Measurements from ENCODE around the gene CCR9.

The CCR9 gene

DNA sequence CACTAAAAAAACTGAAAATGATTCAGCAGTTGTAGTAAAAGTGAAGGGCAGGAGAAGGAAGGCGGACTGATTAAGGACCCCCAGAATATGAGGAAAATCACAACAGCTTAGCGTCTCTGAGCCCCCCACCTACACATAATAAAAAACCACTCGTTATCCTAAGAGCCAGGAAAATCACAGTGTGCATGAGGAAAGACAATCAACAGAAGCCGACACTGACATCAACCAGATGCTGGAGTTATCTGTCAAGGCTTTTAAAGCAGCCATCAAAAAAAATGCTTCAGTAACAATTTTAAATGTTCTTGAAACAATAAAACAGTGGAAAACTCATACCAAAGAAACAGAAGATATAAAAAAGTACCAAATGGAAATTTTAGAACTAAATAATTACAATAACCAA lies 47.2 kb downstream of the CCR9 start:
- Histone ChIP-seq H3K27me3 (replicated peaks in 2 of 5; ENCODE audit: control insufficient read depth in 4 of 5, insufficient read depth in 5 of 5, low read length in 4 of 5) (no peaks in the 10 kb centered on the region), H3K9me3 (ENCODE audit: control extremely low read depth in 1 of 5, control insufficient read depth in 4 of 5, insufficient read depth in 2 of 5, low read depth in 1 of 5, low read length in 4 of 5) (no peaks in the 10 kb centered on the region), H3K27ac (ENCODE audit: insufficient read depth in 1 of 2, low read depth in 1 of 2, low read length in 2 of 2, poor library complexity in 1 of 2, severe bottlenecking in 2 of 2) (no peak overlapping the region), H3K36me3 (ENCODE audit: control insufficient read depth in 4 of 4, insufficient read depth in 4 of 4, low read length in 3 of 4) (peaks cover 19 to 89% (median 80%) of the 10 kb centered on the region in 4 experiments), H3K4me3 (ENCODE audit: control insufficient read depth in 1 of 7, extremely low read depth in 1 of 7, insufficient read depth in 4 of 7, low read depth in 2 of 7, low read length in 6 of 7) (no peak overlapping the region), H3K4me1 (ENCODE audit: control extremely low read depth in 1 of 4, control insufficient read depth in 4 of 4, insufficient read depth in 4 of 4, low read length in 3 of 4) (no peaks in the 10 kb centered on the region)
- WGBS (ENCODE audit: insufficient coverage), result 100% methylated on average over 1 of the region's 4 CpGs
- ChIA-PET POLR2A (no interaction called here), CTCF (interaction anchor here (1.5 kb wide), 2 partner anchors 25 to 144 kb away, joined by 3 to 6 read pairs; no protein-coding TSS in a partner anchor)
- DNase-seq, result no peak

DNA sequence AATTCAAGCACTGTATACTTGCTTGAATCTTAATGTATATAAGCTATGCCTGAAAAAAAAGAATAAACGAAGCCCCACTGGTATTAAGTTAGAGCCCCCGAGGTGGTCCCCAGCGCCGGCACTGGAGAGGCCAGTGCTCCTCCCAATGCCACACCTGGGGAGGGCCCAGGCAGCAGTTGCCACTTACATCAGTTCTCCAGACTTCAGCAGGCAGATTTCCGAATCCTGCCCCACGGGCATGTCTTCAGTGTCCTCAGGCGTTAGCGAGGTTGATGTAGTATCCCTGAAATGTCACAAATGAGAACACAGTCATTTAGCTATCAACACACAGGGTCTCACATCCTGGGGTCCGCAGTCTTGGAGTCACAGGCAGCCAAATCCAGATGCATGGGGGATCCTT lies 49.9 kb downstream of the CCR9 start:
- Histone ChIP-seq H3K27me3 (replicated peaks in 2 of 5; ENCODE audit: control insufficient read depth in 4 of 5, insufficient read depth in 5 of 5, low read length in 4 of 5) (no peaks in the 10 kb centered on the region), H3K27ac (ENCODE audit: insufficient read depth in 1 of 2, low read depth in 1 of 2, low read length in 2 of 2, poor library complexity in 1 of 2, severe bottlenecking in 2 of 2) (no peak overlapping the region), H3K9me3 (ENCODE audit: control extremely low read depth in 1 of 5, control insufficient read depth in 4 of 5, insufficient read depth in 2 of 5, low read depth in 1 of 5, low read length in 4 of 5) (peaks cover 0 to 6% (median 0%) of the 10 kb centered on the region in 5 experiments), H3K4me1 (ENCODE audit: control extremely low read depth in 1 of 4, control insufficient read depth in 4 of 4, insufficient read depth in 4 of 4, low read length in 3 of 4) (peaks cover 0 to 4% (median 1%) of the 10 kb centered on the region in 4 experiments), H3K4me3 (ENCODE audit: control insufficient read depth in 1 of 7, extremely low read depth in 1 of 7, insufficient read depth in 4 of 7, low read depth in 2 of 7, low read length in 6 of 7) (no peak overlapping the region), H3K36me3 (ENCODE audit: control insufficient read depth in 4 of 4, insufficient read depth in 4 of 4, low read length in 3 of 4) (peaks cover 19 to 73% (median 61%) of the 10 kb centered on the region in 4 experiments)
- POLR2A ChIA-PET, result no interaction called here
- DNase-seq, result no peak
- 100% methylated on average over 8 of the region's 9 CpGs for WGBS (ENCODE audit: insufficient coverage)
- CTCF ChIA-PET, result interaction anchor here (0.6 to 8.8 kb wide), 5 partner anchors 8 to 780 kb away, joined by 3 to 212 read pairs (median 27); no protein-coding TSS in a partner anchor

DNA sequence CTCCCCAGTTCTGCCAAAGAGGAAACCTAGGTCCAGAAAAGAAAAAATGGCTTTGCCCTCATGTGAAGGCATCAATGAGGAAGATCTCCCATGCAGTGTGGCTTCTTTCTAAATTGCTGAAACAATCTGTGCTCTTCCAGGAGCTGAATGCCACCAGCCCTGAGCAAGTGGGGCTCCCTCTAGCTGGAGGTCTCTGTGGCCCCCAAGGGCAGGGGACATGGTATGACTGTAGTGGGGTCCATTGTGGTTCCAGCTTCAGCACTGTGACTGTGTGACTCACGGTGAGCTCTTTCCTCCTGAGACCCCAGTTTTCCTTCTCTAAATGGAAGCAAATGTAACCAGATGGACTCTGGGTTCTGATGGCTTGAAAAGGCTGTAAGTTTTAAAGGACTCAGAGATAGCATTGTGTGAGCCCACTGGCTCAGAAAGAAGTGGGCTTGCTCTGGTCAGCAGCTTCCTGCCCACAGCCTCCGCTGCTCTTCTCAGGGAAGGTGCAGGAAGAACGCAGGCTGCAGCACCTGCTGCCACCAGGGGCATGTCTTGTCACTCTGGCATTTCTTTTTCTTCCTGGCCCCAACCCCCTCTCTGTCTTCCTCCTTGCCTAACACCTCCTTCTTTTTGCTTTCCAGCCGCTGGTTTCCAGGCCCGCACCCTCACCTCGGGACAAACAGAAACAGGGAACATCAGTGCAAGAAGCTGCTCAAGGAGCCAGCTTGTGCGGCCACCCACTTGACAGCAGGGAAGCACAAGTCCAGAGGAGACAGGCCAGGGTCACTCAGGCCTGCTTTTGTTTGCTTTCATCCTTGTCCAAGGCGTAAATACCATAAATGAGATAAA lies 51.1 kb downstream of the CCR9 start:
- WGBS (ENCODE audit: insufficient coverage), result 94% methylated on average over 4 of the region's 8 CpGs
- H3K4me3 ChIP-seq (ENCODE audit: control insufficient read depth in 1 of 7, extremely low read depth in 1 of 7, insufficient read depth in 4 of 7, low read depth in 2 of 7, low read length in 6 of 7), result no peak overlapping the region
- DNase-seq, result no peak
- H3K9me3 ChIP-seq (ENCODE audit: control extremely low read depth in 1 of 5, control insufficient read depth in 4 of 5, insufficient read depth in 2 of 5, low read depth in 1 of 5, low read length in 4 of 5), result peaks cover 0 to 6% (median 0%) of the 10 kb centered on the region in 5 experiments
- ChIA-PET POLR2A (interaction anchor here (0.6 kb wide), 2 partner anchors 19 to 110 kb away, joined by 3 to 5 read pairs; no protein-coding TSS in a partner anchor), CTCF (interaction anchor here (0.9 to 8.8 kb wide), 11 partner anchors 9 to 435 kb away, joined by 3 to 212 read pairs (median 3); partner anchors contain the start of gene CCR5)
- H3K27me3 ChIP-seq (replicated peaks in 2 of 5; ENCODE audit: control insufficient read depth in 4 of 5, insufficient read depth in 5 of 5, low read length in 4 of 5), result no peaks in the 10 kb centered on the region
- no peak overlapping the region for H3K27ac ChIP-seq (ENCODE audit: insufficient read depth in 1 of 2, low read depth in 1 of 2, low read length in 2 of 2, poor library complexity in 1 of 2, severe bottlenecking in 2 of 2)
- peaks cover 15 to 67% (median 50%) of the 10 kb centered on the region in 4 experiments for H3K36me3 ChIP-seq (ENCODE audit: control insufficient read depth in 4 of 4, insufficient read depth in 4 of 4, low read length in 3 of 4)
- H3K4me1 ChIP-seq (ENCODE audit: control extremely low read depth in 1 of 4, control insufficient read depth in 4 of 4, insufficient read depth in 4 of 4, low read length in 3 of 4), result peaks cover 0 to 14% (median 7%) of the 10 kb centered on the region in 4 experiments

DNA sequence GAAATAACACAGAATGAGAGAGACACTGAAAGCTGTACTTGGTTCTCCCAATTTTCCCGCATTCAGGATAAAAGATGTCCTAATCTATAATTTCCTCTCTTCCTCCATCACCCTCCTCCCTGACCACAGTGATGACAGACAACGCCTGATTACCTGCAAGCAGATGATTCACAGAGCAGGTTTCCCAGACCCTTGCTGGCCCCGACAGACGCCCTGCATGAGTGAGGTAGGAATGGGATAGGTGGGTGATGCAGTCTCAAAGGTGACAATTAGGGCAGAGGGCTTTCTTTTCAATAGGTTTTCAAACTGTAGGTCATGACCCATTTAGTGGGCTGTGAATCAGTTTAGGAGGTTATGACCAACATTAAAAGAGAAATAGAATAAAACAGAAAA lies 51.7 kb downstream of the CCR9 start:
- Histone ChIP-seq H3K27me3 (replicated peaks in 2 of 5; ENCODE audit: control insufficient read depth in 4 of 5, insufficient read depth in 5 of 5, low read length in 4 of 5) (no peaks in the 10 kb centered on the region), H3K9me3 (ENCODE audit: control extremely low read depth in 1 of 5, control insufficient read depth in 4 of 5, insufficient read depth in 2 of 5, low read depth in 1 of 5, low read length in 4 of 5) (peaks cover 0 to 6% (median 0%) of the 10 kb centered on the region in 5 experiments), H3K27ac (ENCODE audit: insufficient read depth in 1 of 2, low read depth in 1 of 2, low read length in 2 of 2, poor library complexity in 1 of 2, severe bottlenecking in 2 of 2) (no peak overlapping the region), H3K4me3 (ENCODE audit: control insufficient read depth in 1 of 7, extremely low read depth in 1 of 7, insufficient read depth in 4 of 7, low read depth in 2 of 7, low read length in 6 of 7) (no peak overlapping the region), H3K4me1 (ENCODE audit: control extremely low read depth in 1 of 4, control insufficient read depth in 4 of 4, insufficient read depth in 4 of 4, low read length in 3 of 4) (peaks cover 0 to 20% (median 9%) of the 10 kb centered on the region in 4 experiments), H3K36me3 (ENCODE audit: control insufficient read depth in 4 of 4, insufficient read depth in 4 of 4, low read length in 3 of 4) (peaks cover 10 to 66% (median 45%) of the 10 kb centered on the region in 4 experiments)
- no peak for DNase-seq
- CTCF ChIA-PET, result interaction anchor here (0.9 to 8.8 kb wide), 16 partner anchors 9 to 440 kb away, joined by 3 to 212 read pairs (median 5); partner anchors contain the start of gene CCR5
- POLR2A ChIA-PET, result interaction anchor here (0.6 to 1.1 kb wide), 2 partner anchors 111 to 194 kb away, joined by 3 read pairs; no protein-coding TSS in a partner anchor
- 100% methylated on average over 1 of the region's 4 CpGs for WGBS (ENCODE audit: insufficient coverage)

DNA sequence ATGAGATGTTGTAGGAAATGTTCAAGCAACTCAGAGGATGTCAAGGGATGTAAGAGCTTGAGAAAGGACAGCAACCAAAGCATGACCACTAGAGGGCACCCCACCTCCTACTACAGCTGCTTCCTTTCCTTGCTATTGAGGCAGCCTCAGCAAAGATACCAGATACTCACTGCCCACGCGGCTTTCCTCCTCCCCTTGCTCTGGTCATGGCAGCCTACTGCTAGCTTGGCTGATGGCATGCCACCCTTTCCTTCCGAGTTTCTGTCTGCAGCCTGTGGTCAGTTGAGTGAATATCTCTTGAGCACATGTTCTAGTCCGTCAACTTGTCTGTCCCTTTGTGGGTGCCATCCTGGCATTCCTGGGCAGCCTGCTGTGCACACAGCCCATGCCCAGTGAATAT lies 52.5 kb downstream of the CCR9 start:
- ChIA-PET POLR2A (interaction anchor here (1.1 kb wide), 1 partner anchor 195 kb away, joined by 3 read pairs; no protein-coding TSS in a partner anchor), CTCF (interaction anchor here (0.5 to 8.8 kb wide), 23 partner anchors 9 to 439 kb away, joined by 3 to 212 read pairs (median 4); partner anchors contain the start of gene CCR5)
- Histone ChIP-seq H3K36me3 (ENCODE audit: control insufficient read depth in 4 of 4, insufficient read depth in 4 of 4, low read length in 3 of 4) (peaks cover 7 to 60% (median 39%) of the 10 kb centered on the region in 4 experiments), H3K4me1 (ENCODE audit: control extremely low read depth in 1 of 4, control insufficient read depth in 4 of 4, insufficient read depth in 4 of 4, low read length in 3 of 4) (peaks cover 0 to 20% (median 10%) of the 10 kb centered on the region in 4 experiments), H3K27ac (ENCODE audit: insufficient read depth in 1 of 2, low read depth in 1 of 2, low read length in 2 of 2, poor library complexity in 1 of 2, severe bottlenecking in 2 of 2) (no peak overlapping the region), H3K9me3 (ENCODE audit: control extremely low read depth in 1 of 5, control insufficient read depth in 4 of 5, insufficient read depth in 2 of 5, low read depth in 1 of 5, low read length in 4 of 5) (peaks cover 0 to 6% (median 0%) of the 10 kb centered on the region in 5 experiments), H3K4me3 (ENCODE audit: control insufficient read depth in 1 of 7, extremely low read depth in 1 of 7, insufficient read depth in 4 of 7, low read depth in 2 of 7, low read length in 6 of 7) (no peak overlapping the region), H3K27me3 (replicated peaks in 2 of 5; ENCODE audit: control insufficient read depth in 4 of 5, insufficient read depth in 5 of 5, low read length in 4 of 5) (no peaks in the 10 kb centered on the region)
- WGBS (ENCODE audit: insufficient coverage), result 17% methylated on average over 4 of the region's 4 CpGs
- peak; percentile 87 to 94 (median 91) for DNase-seq

DNA sequence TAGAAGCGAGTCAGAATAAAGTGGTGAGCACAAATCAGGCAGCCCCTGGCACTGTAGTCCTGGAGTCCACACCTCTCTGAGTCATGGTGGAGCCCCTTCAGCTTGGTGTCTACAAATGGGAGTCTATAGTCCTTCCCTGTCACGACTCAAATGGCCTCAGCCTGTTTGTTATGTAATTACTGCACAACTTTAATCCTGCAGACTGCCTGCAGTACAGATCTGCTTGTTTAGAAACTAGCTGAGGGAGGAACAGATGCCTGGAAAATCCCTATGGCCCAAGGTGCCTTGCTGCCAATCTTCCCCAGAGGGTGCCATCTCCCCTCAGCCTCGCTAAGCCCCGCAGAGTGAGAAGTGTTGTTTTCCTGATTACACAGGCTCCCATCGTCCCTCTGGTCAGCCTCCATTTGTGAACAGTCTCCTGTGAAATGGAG lies 53.0 kb downstream of the CCR9 start:
- WGBS (ENCODE audit: insufficient coverage), result 92% methylated on average over 2 of the region's 5 CpGs
- Histone ChIP-seq H3K27me3 (replicated peaks in 2 of 5; ENCODE audit: control insufficient read depth in 4 of 5, insufficient read depth in 5 of 5, low read length in 4 of 5) (no peaks in the 10 kb centered on the region), H3K4me3 (ENCODE audit: control insufficient read depth in 1 of 7, extremely low read depth in 1 of 7, insufficient read depth in 4 of 7, low read depth in 2 of 7, low read length in 6 of 7) (no peak overlapping the region), H3K4me1 (ENCODE audit: control extremely low read depth in 1 of 4, control insufficient read depth in 4 of 4, insufficient read depth in 4 of 4, low read length in 3 of 4) (peaks cover 0 to 20% (median 10%) of the 10 kb centered on the region in 4 experiments), H3K36me3 (ENCODE audit: control insufficient read depth in 4 of 4, insufficient read depth in 4 of 4, low read length in 3 of 4) (peaks cover 7 to 56% (median 37%) of the 10 kb centered on the region in 4 experiments), H3K27ac (ENCODE audit: insufficient read depth in 1 of 2, low read depth in 1 of 2, low read length in 2 of 2, poor library complexity in 1 of 2, severe bottlenecking in 2 of 2) (no peak overlapping the region), H3K9me3 (ENCODE audit: control extremely low read depth in 1 of 5, control insufficient read depth in 4 of 5, insufficient read depth in 2 of 5, low read depth in 1 of 5, low read length in 4 of 5) (peaks cover 0 to 6% (median 0%) of the 10 kb centered on the region in 5 experiments)
- POLR2A ChIA-PET, result interaction anchor here (1.1 kb wide), 1 partner anchor 195 kb away, joined by 3 read pairs; no protein-coding TSS in a partner anchor
- peak in 2 of 3 donors; percentile 20 to 29 for DNase-seq
- CTCF ChIA-PET, result interaction anchor here (0.5 to 8.8 kb wide), 22 partner anchors 9 to 439 kb away, joined by 3 to 212 read pairs (median 4); no protein-coding TSS in a partner anchor
